HG02973 (cell line): ENCODE data around the gene ATP6V1B1.
A peak's percentile ranks its signal among the peaks of the same experiment; 100 is the strongest.

ENCODE experiments used
- ATAC-seq: cut with Tn5 transposase; IDR thresholded peaks from one replicate; pipeline ENCODE4 v1.9.1; 2021; ENCODE audit warnings: moderate library complexity; ENCODE audit not compliant: unreplicated experiment

ATP6V1B1 gene

DNA sequence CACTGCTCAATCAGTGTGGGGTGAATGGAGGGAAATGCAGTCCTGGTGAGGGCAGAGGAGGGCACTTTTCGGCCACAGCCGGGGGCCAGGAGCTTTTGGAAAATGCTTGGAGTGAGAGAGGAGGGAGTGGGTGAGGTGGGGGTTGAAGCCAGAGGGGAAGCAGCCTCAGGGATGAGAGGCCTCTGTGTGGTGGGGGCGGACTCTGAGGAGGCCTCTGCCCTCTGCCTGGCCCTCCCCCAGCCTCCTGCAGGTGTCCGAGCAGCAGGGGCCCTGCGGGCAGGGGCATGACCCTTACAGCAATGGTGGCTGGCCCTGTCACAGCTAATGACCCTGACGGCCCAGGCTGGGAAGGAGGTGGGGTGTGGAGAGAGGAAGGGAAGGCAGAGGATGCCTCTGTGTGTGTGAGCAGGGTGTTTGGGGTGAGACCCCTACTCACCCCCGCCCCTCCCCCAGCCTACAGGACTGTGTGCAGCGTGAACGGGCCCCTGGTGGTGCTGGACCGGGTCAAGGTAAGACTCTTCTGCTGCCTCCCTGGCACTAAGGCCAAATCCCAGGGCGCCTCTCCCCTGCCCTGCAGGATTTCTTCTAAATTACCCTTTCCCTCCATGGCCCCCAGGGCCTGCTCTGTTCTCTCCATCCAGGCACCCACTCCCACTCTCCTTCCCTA is 7.6 kb downstream of the ATP6V1B1 start:
- no peak for ATAC-seq

DNA sequence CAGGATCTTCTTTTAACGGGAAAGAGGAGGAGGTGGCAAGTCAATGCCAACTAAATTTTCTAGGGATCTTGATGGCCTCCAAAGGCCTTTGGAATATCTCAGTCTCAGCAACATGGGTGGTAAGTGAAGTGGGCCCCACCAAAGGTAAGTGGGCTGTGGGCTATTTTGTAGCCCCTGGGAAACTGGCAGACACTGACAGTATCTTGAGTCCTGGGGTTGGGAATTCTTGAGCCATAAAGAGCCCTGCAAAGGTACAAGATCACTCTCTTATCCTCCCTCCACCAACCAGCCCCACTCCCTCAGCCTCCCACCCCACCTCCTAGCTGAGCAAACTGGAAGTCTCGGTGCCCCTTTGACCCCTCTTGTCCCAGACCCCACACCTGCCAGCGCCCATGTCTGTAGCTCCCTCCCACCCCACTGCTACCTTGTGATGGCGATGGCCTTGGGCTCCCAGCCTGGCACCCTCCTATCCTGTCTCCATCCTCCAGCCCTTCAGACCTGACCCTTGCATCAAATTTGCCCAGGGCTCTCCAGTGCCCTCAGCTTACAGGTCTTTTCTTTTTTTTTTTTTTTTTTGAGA is 8.5 kb downstream of the ATP6V1B1 start:
- no peak for ATAC-seq

DNA sequence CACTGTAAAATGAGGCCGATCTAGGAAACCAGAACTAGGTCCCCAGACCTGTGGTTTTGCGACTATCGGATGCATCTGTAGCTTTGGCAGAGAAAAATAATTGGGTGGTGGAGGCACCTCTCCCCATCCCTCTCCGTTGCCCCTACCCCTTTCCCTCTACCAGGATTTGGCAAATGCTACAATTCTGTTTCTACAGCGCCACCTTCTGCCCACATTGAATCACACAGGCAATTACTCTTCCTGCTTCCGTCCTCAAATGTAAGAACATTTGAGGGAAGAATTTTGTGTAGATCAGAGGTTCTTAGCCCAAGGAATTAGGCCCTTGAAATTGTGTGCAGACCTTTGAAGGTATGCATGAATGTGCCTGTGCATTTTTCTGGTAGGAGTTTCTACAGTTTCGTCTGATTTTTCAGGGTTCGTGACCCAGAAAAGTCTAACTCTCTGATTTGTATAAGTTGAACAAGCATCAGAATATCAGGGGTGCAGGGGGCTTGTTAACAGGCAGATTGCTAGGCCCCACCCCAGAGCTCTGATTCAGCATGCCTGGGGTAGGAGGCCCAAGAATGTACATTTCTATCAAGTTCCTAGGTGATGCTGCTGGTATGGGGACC is 11.2 kb downstream of the ATP6V1B1 start:
- no peak for ATAC-seq

DNA sequence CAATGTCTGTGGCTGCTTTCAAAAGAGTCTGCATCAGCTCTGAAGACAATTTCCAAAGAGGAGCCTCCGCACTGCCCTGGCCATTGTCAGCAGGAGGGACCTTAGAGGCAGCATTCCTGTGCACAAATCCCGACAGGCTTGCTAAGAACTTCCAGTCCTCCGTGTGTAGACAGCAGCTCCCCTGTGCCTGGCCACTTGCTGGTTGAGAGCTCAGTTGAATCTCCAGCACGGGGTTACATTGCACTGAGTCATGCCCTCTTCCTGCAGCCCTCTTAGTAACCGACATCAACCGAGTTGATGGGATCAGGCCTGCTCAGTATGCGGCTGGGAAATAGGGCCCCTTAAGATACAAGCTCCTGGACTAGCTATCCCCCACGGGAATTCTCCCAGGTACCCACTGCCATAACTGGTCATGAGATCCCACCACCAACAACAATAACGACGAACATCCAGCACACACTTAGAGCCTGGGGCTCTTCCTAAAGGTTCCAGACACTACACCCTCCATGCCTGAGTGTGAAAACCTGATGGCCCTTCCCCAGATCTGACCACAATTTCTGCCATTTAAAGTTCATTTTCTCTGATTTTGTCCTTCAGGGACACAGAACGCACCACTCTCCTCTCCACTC is 12.0 kb downstream of the ATP6V1B1 start:
- ATAC-seq, result no peak

DNA sequence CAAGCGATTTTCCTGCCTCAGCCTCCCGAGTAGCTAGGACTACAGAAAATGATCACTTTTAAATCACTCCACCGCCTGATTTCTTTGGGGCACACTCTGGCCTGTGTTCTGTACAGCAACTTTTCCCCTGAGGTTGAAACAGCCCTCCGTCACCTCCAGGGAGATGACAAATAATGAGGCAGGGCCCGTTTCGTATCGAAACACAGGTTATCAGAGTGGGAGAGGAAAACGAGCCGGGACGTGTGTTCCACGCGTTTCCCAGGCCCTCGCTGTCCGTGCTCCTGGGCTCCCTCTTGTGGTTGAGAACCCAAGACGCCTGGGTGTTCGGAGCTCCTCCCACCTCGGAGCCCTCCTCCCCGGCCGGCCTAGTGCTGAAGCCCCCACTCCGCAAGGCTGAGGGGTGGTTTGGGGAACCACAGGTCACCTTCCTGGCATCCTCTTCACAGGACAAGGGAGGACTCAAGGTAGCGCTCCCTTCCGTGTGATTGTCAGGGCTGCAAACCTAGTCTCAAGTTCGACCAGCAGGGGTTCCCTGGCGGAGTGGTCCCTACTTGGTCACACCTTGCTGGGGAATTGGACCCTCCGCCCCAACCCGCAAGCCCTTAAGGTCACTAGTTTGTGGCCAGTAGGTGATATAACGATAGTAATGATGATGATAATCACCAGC is 12.8 kb downstream of the ATP6V1B1 start:
- peak; percentile 80 for ATAC-seq

DNA sequence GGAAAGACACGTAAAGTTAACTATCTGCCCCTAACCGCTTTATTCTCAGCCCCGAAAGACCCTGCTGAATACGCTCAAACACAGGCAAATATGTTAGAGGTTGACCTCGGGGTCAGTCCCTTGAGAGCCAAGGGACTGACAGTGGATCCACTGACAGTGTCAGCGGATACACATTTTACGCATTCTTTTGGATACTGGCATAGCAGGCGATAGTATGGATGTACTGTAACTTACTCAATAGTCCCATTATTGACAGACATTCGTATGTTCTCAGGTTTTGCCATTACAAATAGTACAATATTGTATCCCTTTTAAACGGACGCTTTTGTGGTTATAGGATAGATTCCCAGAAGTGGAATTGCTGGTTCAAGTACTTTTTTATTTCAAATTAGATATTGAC is 13.4 kb downstream of the ATP6V1B1 start:
- no peak for ATAC-seq

DNA sequence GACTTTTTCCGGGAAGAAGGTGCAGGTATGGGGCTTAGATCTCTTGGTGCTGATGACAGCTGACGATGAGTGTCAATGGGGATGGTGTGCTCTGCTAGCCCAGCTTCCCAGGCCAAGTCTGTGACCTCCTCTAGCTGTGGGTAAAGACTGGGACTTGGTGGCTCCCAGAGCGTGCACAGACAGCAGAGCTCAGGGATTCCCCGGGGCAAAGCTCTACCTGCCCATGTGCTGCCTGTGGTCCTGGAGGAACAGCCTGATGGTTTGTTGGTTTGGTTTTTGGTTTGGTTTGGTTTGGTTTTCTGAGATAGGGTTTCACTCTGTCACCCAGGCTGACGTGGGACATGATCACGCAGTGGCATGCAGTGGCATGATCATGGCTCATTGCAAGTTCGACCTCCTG is 19.2 kb downstream of the ATP6V1B1 start:
- no peak for ATAC-seq

DNA sequence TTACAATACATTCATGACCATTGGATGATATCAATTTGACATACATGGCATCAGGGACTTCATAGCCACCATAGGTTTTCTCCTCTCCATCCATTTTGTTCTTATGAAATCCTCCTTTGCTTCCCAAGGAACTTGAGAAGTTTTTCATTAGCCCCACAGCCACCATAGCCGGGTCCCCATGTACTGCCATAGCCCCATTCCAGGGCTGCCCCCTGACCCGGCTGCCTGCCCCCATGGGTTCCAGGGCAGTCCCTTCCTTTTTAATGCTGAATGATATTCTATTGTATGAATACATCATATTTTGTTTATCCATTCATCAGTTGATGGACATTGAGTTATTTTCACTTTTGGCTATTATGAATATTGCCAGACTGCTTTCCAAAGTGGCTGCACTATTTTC is 20.4 kb downstream of the ATP6V1B1 start:
- ATAC-seq, result no peak

DNA sequence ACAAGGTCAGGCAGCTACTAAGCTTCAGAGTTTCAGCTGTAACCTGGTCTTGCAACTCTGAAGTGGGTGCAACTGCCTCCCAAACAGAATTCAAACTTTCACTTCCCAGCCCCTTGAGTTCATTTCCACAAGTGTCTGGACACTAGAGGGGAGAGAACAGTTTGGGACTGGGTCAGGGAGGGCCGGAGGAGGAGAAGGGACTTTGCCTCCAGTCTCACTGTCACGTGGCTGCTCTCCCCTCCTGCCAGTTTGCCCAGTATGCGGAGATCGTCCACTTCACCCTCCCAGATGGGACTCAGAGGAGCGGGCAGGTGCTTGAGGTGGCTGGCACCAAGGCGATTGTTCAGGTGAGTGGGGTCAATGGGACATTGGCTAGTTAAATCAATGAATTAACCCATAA is 22.1 kb downstream of the ATP6V1B1 start:
- ATAC-seq, result no peak

DNA sequence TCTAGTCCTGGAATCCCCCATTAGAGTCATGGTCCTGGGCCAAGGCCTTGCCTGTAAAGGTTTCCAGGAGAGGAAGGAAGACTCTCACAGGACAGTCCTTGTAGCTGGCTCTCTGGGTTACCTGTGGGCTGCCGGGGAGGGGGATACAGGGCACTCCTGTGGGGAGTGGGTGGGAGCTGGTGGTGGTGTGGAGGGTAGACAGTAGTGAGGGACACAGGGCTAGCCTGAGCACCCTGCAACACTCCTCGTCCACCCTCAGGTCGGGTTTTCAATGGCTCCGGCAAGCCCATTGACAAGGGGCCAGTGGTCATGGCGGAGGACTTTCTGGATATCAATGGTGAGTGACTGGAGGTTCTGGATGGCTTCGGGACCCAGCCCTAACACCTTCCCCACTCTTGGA is 23.1 kb downstream of the ATP6V1B1 start:
- no peak for ATAC-seq

DNA sequence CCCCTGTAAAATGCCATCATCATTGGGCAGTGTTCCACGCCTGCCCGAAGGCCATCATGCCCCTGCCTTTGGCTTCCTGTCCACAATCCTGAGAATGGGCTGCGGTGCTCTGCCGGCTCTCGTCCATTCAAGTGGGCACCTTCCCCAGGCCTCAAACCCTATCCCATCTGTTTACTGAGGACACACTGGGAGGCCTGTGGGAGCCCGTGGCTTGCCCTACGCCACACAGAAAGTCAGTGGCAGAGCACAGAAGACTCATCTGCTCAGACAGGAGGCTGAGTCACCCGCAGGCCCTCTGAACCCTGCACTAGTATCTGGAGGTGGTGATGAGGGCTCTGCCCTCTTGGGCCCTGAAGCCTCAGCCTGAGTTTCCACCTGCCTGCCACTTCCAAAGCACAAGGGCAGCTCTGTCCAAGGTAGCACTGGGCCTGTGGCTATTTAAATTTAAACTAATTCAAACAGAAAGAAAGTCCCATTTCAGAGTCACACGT is 23.6 kb downstream of the ATP6V1B1 start:
- no peak for ATAC-seq

DNA sequence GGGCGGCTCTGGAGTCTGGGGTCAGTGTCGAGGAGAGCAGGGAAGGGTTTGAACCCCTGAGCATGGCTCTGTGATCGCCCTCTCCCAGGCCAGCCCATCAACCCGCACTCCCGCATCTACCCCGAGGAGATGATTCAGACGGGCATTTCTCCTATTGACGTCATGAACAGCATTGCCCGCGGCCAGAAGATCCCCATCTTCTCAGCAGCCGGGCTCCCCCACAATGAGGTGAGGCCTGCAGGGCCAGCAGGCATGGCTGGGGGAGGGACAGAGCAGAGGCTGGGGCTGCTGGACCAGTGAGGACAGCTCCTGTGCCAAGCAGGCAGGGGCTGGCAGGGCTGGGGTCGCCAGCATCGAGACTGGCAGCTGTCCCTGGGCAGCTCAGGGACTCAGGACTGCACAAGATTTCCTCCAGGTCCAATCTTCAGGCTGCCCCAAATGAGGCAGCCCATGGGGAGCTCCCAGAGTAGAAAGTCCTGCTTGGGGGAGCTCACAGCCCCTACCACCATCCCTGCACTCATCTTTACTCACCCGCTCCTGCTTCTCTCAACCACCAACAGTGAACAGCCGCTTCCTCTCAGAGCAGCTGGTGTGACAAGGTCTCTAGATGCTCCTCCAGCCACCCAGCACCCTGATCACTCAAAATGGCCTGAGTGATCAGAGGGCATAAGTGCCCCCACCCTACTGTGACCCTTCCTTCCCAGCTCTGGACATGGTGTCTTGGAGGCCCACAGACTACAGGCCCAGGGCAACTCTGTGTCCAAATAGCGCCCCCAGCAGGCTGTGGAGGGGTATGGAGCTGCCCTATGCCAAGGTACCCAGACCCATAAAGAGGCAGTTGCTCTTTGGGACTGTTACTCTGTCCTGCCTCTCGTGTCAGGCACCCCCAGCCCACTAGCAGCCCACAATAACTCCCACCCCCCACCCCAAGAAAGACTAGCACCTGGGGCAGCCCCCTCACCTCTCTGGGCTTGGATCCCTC is 24.4 kb downstream of the ATP6V1B1 start:
- no peak for ATAC-seq

DNA sequence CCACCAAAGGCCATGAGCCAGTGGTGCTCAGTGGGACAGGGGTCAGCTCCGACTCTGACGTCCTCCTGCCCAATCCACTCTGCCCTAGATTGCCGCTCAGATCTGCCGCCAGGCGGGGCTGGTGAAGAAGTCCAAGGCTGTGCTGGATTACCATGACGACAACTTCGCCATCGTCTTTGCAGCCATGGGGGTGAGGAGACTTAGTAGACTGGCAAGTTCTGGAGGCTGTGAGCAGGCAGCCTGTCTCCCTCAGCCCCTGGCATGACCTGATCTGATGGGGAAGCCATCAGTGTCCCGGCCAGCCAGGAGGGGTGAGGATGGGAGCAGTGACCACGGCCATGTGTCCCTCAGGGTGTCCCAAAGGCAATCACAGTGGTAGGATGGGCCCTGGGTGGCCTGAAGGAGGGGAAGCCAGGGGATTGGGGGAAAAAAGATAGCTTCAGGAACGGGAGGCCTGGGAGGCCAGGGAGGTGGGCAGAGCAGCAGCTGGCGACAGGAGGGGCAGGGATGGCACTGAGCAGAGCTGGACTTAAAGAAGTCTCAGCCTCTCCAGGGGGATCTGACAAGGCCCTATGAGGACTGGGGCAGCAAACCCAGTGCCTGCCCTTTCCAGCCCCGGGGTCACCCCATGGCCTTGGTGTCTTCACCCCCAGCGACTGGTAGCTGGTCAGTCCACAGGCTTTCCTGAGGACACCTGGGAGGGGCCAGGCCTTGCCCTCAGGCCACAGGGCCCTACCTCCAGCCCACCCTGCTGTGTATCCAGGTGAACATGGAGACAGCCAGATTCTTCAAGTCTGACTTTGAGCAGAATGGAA is 25.3 kb downstream of the ATP6V1B1 start:
- ATAC-seq, result no peak

DNA sequence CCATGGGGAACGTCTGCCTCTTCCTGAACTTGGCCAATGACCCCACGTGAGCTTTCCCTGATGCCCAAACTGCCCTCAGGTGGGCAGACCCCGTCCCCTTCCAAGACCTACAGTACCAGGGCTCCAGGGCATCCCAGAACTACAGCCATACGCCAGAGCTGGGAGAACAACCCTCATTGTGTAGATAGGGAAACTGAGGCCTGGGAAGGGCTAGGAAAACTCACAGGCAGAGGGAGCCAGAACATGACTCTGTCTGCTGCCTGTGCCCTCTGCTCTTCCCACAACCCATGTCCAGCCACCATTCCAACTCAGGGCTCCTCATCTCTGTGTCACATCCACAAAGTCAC is 25.9 kb downstream of the ATP6V1B1 start:
- ATAC-seq, result no peak

DNA sequence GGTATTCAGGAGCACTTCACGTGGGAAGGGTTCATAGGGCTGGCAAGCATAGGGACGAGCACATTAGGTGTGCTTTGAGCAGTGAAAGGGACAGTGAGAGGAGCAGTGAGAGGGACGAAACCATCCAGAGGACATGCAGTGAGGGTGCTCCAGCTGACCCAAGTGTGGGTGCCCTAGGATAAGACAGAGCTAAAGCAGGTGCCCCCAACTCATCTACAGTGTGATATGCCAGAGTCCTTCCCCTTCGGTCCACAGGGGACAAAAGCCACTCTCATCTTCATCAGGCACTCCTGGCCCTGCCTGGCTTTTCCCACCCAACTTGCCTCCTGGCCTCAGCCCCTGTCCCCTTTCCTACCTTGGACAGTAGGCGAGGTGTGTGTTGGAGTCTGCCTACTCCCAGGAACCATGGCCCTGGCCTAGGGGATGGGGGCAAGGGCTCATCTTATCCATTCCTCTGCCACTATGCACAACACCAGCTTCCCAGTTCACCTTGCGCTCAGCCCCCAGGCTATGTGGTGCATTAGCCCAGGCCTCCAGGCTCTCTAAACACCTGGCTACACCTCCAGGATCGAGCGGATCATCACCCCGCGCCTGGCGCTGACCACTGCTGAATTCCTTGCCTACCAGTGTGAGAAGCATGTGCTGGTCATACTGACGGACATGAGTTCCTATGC is 26.6 kb downstream of the ATP6V1B1 start:
- ATAC-seq, result no peak

DNA sequence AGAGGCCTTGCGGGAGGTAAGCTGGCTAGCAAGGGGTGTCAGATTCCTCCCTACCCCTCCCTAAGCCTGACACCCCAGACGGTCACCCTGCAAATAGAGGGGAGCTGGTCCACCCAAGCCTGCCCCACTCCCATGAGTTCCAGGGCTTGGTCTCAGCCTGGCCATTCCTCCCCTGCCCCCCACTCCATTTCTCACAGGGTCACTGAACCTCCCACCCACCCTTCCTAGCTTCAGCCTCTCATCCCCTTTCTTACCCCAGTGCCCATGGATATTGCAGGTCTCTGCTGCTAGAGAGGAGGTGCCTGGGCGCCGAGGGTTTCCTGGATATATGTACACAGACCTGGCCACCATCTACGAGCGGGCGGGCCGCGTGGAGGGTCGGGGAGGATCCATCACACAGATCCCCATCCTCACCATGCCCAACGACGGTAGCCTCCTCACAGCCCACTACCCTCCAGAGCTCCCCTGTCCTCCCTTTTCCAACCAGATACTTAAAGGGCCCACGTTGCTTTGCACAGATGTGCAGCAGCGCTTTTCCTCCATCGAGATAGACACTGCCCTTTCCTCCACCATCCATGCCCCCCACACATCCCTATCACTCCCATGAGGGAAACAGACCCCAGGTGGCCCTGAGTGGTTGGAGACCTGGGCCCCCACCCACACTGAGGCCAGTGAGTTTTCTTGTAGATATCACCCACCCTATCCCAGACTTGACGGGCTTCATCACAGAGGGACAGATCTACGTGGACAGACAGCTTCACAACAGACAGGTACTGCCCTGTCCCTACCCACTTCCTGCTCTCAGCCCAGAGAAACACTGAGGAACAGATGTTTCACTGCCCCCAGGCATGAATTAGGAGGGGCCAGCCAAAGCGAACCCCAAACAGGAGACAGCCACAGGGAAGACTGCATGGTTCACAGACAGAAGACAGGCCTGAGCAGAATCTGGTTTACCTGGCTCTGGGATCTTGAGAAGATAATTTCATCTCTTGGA is 27.5 kb downstream of the ATP6V1B1 start:
- ATAC-seq, result no peak

DNA sequence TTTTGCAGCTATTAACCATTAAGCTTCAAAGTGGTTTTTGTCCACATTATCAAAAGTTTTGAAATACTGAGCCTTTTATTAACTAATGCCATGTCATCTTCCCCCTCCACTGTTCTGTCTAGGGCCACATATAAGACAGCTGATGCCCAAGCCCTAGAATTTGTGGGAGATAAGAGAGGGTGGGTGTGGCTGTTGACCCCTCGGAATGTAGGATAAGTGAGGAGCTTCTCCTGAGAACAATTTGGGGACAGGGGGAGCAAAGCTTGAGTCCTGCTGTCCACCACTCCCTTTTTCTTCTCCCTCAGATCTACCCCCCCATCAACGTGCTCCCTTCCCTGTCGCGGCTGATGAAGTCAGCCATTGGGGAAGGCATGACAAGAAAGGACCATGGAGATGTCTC is 28.4 kb downstream of the ATP6V1B1 start:
- ATAC-seq, result no peak
